HEK293 (cell line): Measurements from ENCODE around the gene MARK2.
"Not testable (repeated sequence)": the region's sequence is repeated elsewhere in the genome, so short reads cannot be mapped to it uniquely, and the experiment has no call there.

ENCODE experiments used
- CTCF ChIA-PET: fragments of 350-600 bp; formaldehyde crosslinking; extraction: SDS; loops from one replicate; lab custom pipeline; 2021; ENCODE audit warnings: antibody characterized with exemption; lab: Yijun Ruan, JAX
- POLR2A ChIA-PET: fragments of 300-600 bp; formaldehyde crosslinking; extraction: SDS; loops from one replicate; lab custom pipeline; 2020; ENCODE audit warnings: antibody characterized with exemption, inconsistent platforms; lab: Yijun Ruan, JAX
- H3K27ac ChIP-seq: fragments of 200-500 bp; sonication (Bioruptor generic); 2 replicates; pipeline ENCODE4 v1.5.1; 2014; ENCODE audit warnings: low read depth, low read length, control low read depth, inconsistent platforms; ENCODE audit errors: extremely low read depth
- H3K36me3 ChIP-seq, 2 experiments: fragments of 200-500 bp in 1 of 2; sonication (Bioruptor generic) in 1 of 2; 1 replicate in 1 of 2; 2 replicates in 1 of 2; pipeline ENCODE4 v1.5.1; 2014 to 2017; ENCODE audit warnings: inconsistent platforms in 2 of 2, low read length in 2 of 2; ENCODE audit not compliant: control insufficient read depth in 2 of 2, insufficient read depth in 1 of 2
- H3K4me1 ChIP-seq: fragments of 200-500 bp; sonication (Bioruptor generic); 2 replicates; pipeline ENCODE4 v1.5.1; 2014; ENCODE audit warnings: mild to moderate bottlenecking, low read length, inconsistent platforms; ENCODE audit not compliant: control insufficient read depth, insufficient read depth
- H3K4me3 ChIP-seq: 2 replicates; pipeline ENCODE4 v1.5.1; 2011; ENCODE audit warnings: low read depth, mild to moderate bottlenecking, control low read depth, low read length, moderate library complexity
- H3K9me3 ChIP-seq: fragments of 200-500 bp; sonication (Bioruptor generic); 2 replicates; pipeline ENCODE4 v1.5.1; 2014; ENCODE audit warnings: low read depth, low read length, inconsistent platforms; ENCODE audit not compliant: control insufficient read depth, insufficient read depth
- EGR2 ChIP-seq: fragments of 450-650 bp; formaldehyde crosslinking; IDR thresholded peaks from 2 replicates; pipeline ENCODE4 v1.5.1; 2016; ENCODE audit warnings: low read depth, missing biosample characterization, missing genetic modification characterization
- GLI2 ChIP-seq: fragments of 450-650 bp; formaldehyde crosslinking; IDR thresholded peaks from 2 replicates; pipeline ENCODE4; 2017; ENCODE audit warnings: missing biosample characterization, missing genetic modification characterization, low read depth, borderline replicate concordance
- GLI4 ChIP-seq: fragments of 450-650 bp; formaldehyde crosslinking; IDR thresholded peaks from 2 replicates; pipeline ENCODE4 v1.5.1; 2016; ENCODE audit warnings: missing biosample characterization, missing genetic modification characterization
- HIC1 ChIP-seq: fragments of 450-650 bp; formaldehyde crosslinking; IDR thresholded peaks from 2 replicates; pipeline ENCODE4 v1.5.1; 2016; ENCODE audit warnings: missing biosample characterization, missing genetic modification characterization
- KLF10 ChIP-seq: fragments of 450-650 bp; IDR thresholded peaks from 2 replicates; pipeline ENCODE4 v1.5.1; 2018; ENCODE audit warnings: missing biosample characterization, mild to moderate bottlenecking, missing genetic modification characterization
- MZF1 ChIP-seq: fragments of 450-650 bp; formaldehyde crosslinking; IDR thresholded peaks from 2 replicates; pipeline ENCODE4 v1.5.1; 2017; ENCODE audit warnings: missing biosample characterization, missing genetic modification characterization, borderline replicate concordance
- RBAK ChIP-seq: fragments of 450-650 bp; formaldehyde crosslinking; IDR thresholded peaks from 2 replicates; pipeline ENCODE4 v1.5.1; 2016; ENCODE audit warnings: missing biosample characterization, missing genetic modification characterization
- REPIN1 ChIP-seq: fragments of 450-650 bp; formaldehyde crosslinking; IDR thresholded peaks from 2 replicates; pipeline ENCODE4 v1.5.1; 2017; ENCODE audit warnings: missing biosample characterization, missing genetic modification characterization, low read depth
- SP3 ChIP-seq: fragments of 450-650 bp; formaldehyde crosslinking; IDR thresholded peaks from 2 replicates; pipeline ENCODE4 v1.5.1; 2016; ENCODE audit warnings: missing biosample characterization, missing genetic modification characterization
- YY2 ChIP-seq: fragments of 450-650 bp; formaldehyde crosslinking; IDR thresholded peaks from 2 replicates; pipeline ENCODE4 v1.5.1; 2016; ENCODE audit warnings: missing biosample characterization, missing genetic modification characterization
- ZNF140 ChIP-seq: fragments of 450-650 bp; formaldehyde crosslinking; IDR thresholded peaks from 2 replicates; pipeline ENCODE4 v1.5.1; 2016; ENCODE audit warnings: missing biosample characterization, missing genetic modification characterization
- ZNF302 ChIP-seq: fragments of 450-650 bp; formaldehyde crosslinking; IDR thresholded peaks from 2 replicates; pipeline ENCODE4 v1.5.1; 2016; ENCODE audit warnings: missing biosample characterization, missing genetic modification characterization, low read depth
- ZNF433 ChIP-seq: fragments of 450-650 bp; formaldehyde crosslinking; IDR thresholded peaks from 2 replicates; pipeline ENCODE4 v1.5.1; 2016; ENCODE audit warnings: missing biosample characterization, missing genetic modification characterization, low read depth
- ZNF473 ChIP-seq: fragments of 450-650 bp; formaldehyde crosslinking; IDR thresholded peaks from 2 replicates; pipeline ENCODE4 v1.5.1; 2017; ENCODE audit warnings: missing biosample characterization, missing genetic modification characterization
- ZNF510 ChIP-seq: fragments of 450-650 bp; formaldehyde crosslinking; IDR thresholded peaks from 2 replicates; pipeline ENCODE4 v1.5.1; 2018; ENCODE audit warnings: mild to moderate bottlenecking, missing genetic modification characterization, missing biosample characterization; ENCODE audit not compliant: insufficient replicate concordance
- ZNF529 ChIP-seq: fragments of 450-650 bp; formaldehyde crosslinking; IDR thresholded peaks from 2 replicates; pipeline ENCODE4 v1.5.1; 2017; ENCODE audit warnings: missing genetic modification characterization, missing biosample characterization; ENCODE audit not compliant: insufficient replicate concordance
- ZNF623 ChIP-seq: fragments of 450-650 bp; formaldehyde crosslinking; IDR thresholded peaks from 2 replicates; pipeline ENCODE4 v1.5.1; 2016; ENCODE audit warnings: missing biosample characterization, missing genetic modification characterization
- ZNF704 ChIP-seq: fragments of 450-650 bp; formaldehyde crosslinking; IDR thresholded peaks from 2 replicates; pipeline ENCODE4 v1.5.1; 2016; ENCODE audit warnings: missing biosample characterization, missing genetic modification characterization
- ZNF843 ChIP-seq: fragments of 450-650 bp; formaldehyde crosslinking; IDR thresholded peaks from 2 replicates; pipeline ENCODE4 v1.5.1; 2016; ENCODE audit warnings: missing biosample characterization, missing genetic modification characterization
- ZSCAN5A ChIP-seq: fragments of 450-650 bp; formaldehyde crosslinking; IDR thresholded peaks from 2 replicates; pipeline ENCODE4 v1.5.1; 2016; ENCODE audit warnings: missing biosample characterization, missing genetic modification characterization

MARK2 gene

GRCh38 chr11:63802637-63803414, 36.1 kb upstream of the MARK2 start (continued):
- no peak for TF ChIP-seq ZSCAN5A
- TF ChIP-seq ZNF529 (tag by site-specific recombination): no peak
- TF ChIP-seq RBAK (tag by site-specific recombination): no peak
- TF ChIP-seq GLI4 (tag by site-specific recombination): no peak

GRCh38 chr11:63804259-63804658, 34.7 kb upstream of the MARK2 start:
- no peaks in the 10 kb centered on the region for H3K36me3 ChIP-seq
- ChIA-PET POLR2A (no interaction called here), CTCF (no interaction called here)
- no peaks in the 10 kb centered on the region for H3K9me3 ChIP-seq
- peaks cover 4% of the 10 kb centered on the region; the same call in 1 of the 2 replicates for H3K4me1 ChIP-seq
- TF ChIP-seq HIC1 (tag by site-specific recombination) (no peak), ZNF623 (no peak), SP3 (tag by site-specific recombination) (no peak), ZNF433 (tag by site-specific recombination) (no peak), ZNF843 (tag by site-specific recombination) (no peak), ZNF510 (tag by site-specific recombination) (no peak), KLF10 (no peak)
- H3K4me3 ChIP-seq: no peak overlapping the region
- no peak overlapping the region for H3K27ac ChIP-seq

GRCh38 chr11:63805844-63806415, 33.0 kb upstream of the MARK2 start:
- Histone ChIP-seq H3K36me3 (no peaks in the 10 kb centered on the region), H3K27ac (no peak overlapping the region)
- no peak for TF ChIP-seq GLI2
- no peak for TF ChIP-seq ZNF704 (tag by site-specific recombination)
- TF ChIP-seq ZNF473 (tag by site-specific recombination): no peak
- TF ChIP-seq MZF1: no peak
- no peak for TF ChIP-seq ZNF302 (tag by site-specific recombination)
- no peak for TF ChIP-seq EGR2 (tag by site-specific recombination)
- TF ChIP-seq ZNF140 (tag by site-specific recombination): no peak
- TF ChIP-seq REPIN1 (tag by site-specific recombination): no peak
- TF ChIP-seq YY2 (tag by site-specific recombination): no peak
- TF ChIP-seq, all 188 proteins: peak for 0
- ChIA-PET CTCF (interaction anchor here (0.5 kb wide), 1 partner anchor 23 kb away, joined by 5 read pairs; no protein-coding TSS in a partner anchor), POLR2A (no interaction called here)
- no peaks in the 10 kb centered on the region for H3K9me3 ChIP-seq
- no peak overlapping the region for H3K4me3 ChIP-seq
- peaks cover 4% of the 10 kb centered on the region; the same call in 1 of the 2 replicates for H3K4me1 ChIP-seq

- POLR2A ChIA-PET: interaction anchor here (0.6 kb wide), 1 partner anchor 472 kb away, joined by 4 read pairs; no protein-coding TSS in a partner anchor
- CTCF ChIA-PET: interaction anchor here (0.6 to 1.6 kb wide), 3 partner anchors 19 to 265 kb away, joined by 3 to 7 read pairs (median 3); no protein-coding TSS in a partner anchor
- not testable (repeated sequence) for H3K4me1 ChIP-seq, H3K4me3 ChIP-seq, H3K9me3 ChIP-seq, H3K36me3 ChIP-seq, H3K27ac ChIP-seq
Observed at GRCh38 chr11:63810383-63810782, 28.5 kb upstream of the MARK2 start.
